Sigmoid colon (tissue), 7 donors: ENCODE measurements around the gene C5orf15. TPM values are rescaled to one million over a fixed set of nuclear protein-coding genes. Genes with fewer than 3 reads are reported as not detected.

Experiments
- DNase-seq: peaks from one replicate; pipeline ENCODE4 v3.0.0-alpha.2; 2019
- H3K27ac ChIP-seq, 4 donors: fragments of 200-600 bp; sonication (generic); one replicate each; pipeline ENCODE4 v1.5.1; 2016 to 2019; ENCODE audit warnings: mild to moderate bottlenecking in 1 of 4
- H3K27me3 ChIP-seq, 3 donors: fragments of 200-600 bp; sonication (generic); one replicate each; pipeline ENCODE4 v1.5.1; 2019; ENCODE audit warnings: mild to moderate bottlenecking in 1 of 3
- H3K36me3 ChIP-seq, 4 donors: fragments of 200-600 bp; sonication (generic); one replicate each; pipeline ENCODE4 v1.5.1; 2016 to 2019
- H3K4me1 ChIP-seq, 4 donors: fragments of 200-600 bp; sonication (generic); one replicate each; pipeline ENCODE4 v1.5.1; 2017 to 2019
- H3K4me3 ChIP-seq, 4 donors: fragments of 200-600 bp; sonication (generic); one replicate each; pipeline ENCODE4 v1.5.1; 2017 to 2019; ENCODE audit warnings: mild to moderate bottlenecking in 2 of 4, moderate library complexity in 1 of 4
- H3K9me3 ChIP-seq, 4 donors: fragments of 200-600 bp in 3 of 4; sonication (generic) in 3 of 4; one replicate each; pipeline versions ENCODE4 v1.5.1 to v1.6.1; 2013 to 2019
- EP300 ChIP-seq, 4 donors: sonication (generic); formaldehyde crosslinking; IDR thresholded peaks; one replicate each; pipeline ENCODE4 v1.6.1; 2017; ENCODE audit warnings: antibody characterized with exemption in 4 of 4
- POLR2A ChIP-seq, 2 donors: fragments of 450-650 bp; IDR thresholded peaks; one replicate each; pipeline ENCODE4 v1.6.1; 2016; ENCODE audit warnings: antibody characterized with exemption in 2 of 2, mild to moderate bottlenecking in 2 of 2, moderate library complexity in 2 of 2
- POLR2AphosphoS5 ChIP-seq, 4 donors: sonication (generic); formaldehyde crosslinking; IDR thresholded peaks; one replicate each; pipeline ENCODE4 v1.6.1; 2017; ENCODE audit warnings: antibody characterized with exemption in 4 of 4
- WGBS, 2 donors: extraction: QIAGEN DNeasy Blood & Tissue Kit; methylation state at CpG; one replicate each; pipeline ENCODE4 v1.1.7; 2013; 5-methylcytosine and 5-hydroxymethylcytosine counted together
- intact Hi-C: fragments of 100-400 bp; cut with DNase I; formaldehyde crosslinking; loops from one replicate; pipeline ENCODE4 v1.15.1; 2023
- polyA plus RNA-seq, 3 donors: library from polyadenylated mRNA; stranded (reverse); fragments of 200-250 nt; gene quantifications; one replicate each; pipeline ENCODE4 v1.2.3, GENCODE V29; 2013
- total RNA-seq, 4 donors: library from RNA; depleted of rRNA; stranded (reverse); fragments of >200 nt; gene quantifications; one replicate each; pipeline ENCODE4 v1.1.0, GENCODE V29; 2016
- TF ChIP-seq, protein P1 (sequence below), 4 experiments: fragments of 450-650 bp in 3 of 4; fragments of 200-600 bp in 1 of 4; IDR thresholded peaks; one replicate each; pipeline ENCODE4 v1.5.1; 2016 to 2019; ENCODE audit warnings: antibody characterized with exemption in 4 of 4, mild to moderate bottlenecking in 3 of 4, moderate library complexity in 2 of 4
- donor health status: healthy with polysubstance abuse.
- donor health status: Bipolar disorder and iron deficiency.
- donor health status: healthy.

Gene C5orf15
- total and polyA plus RNA-seq, 7 donors, result 6.6 to 38.5 (median 26.0) TPM

DNA sequence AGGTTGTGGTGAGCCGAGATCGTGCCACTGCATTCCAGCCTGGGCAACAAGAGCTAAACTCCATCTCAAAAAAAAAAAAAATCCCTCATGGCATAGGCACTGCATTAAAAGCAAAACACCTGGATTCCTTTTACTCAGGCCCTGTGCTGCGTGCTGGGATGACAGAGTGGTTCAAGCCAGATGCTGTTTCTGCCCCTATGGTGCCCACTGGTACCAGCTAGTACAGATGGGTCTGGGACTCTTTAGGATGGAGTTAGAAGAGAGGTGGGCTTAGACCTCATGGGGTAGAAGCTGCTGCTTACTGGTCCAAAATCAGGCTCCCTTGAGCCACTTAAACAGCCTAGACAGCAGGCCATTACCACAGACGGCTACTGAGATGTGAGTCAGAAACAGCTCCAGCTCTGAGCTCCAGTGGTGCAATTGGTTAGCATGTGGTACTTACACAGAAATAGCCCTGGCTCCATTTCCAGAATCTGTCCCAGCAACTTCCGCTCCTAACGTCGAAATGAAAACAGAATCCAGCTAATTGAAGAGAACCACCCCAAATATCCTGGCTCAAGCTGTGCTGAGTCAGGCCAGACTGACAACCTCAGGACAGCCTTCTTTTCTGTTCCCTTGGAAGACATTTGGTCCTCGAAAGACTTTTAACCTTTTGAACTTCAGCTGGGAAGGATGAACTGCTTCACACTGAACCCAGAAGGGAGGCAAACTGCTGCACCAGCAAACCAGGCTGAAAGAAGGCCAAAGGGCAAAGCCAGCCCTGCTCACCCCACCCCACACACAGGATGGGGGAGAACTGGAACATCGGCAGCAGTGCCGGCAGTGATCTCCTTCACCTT, 15.5 kb downstream of the C5orf15 start:
- WGBS, 2 donors, result 76 to 80% methylated on average over 10 of the region's 10 CpGs
- Histone ChIP-seq H3K27ac (peak overlapping the region; percentile 55 to 65 (median 61)), H3K4me3 (no peak overlapping the region), H3K4me1 (peaks cover 0 to 10% (median 7%) of the 10 kb centered on the region in 4 donors), H3K9me3 (no peaks in the 10 kb centered on the region), H3K36me3 (peaks cover 0 to 39% (median 19%) of the 10 kb centered on the region in 4 donors), H3K27me3 (no peaks in the 10 kb centered on the region)
- intact Hi-C loops, result no loop called here
- peak in 3 of 4 donors; percentile 40 to 68 (median 46) for TF ChIP-seq POLR2AphosphoS5 (IDR thresholded peaks at IDR 0.05)
- no peak for TF ChIP-seq POLR2A (IDR thresholded peaks at IDR 0.05)
- DNase-seq, result peak; percentile 87

DNA sequence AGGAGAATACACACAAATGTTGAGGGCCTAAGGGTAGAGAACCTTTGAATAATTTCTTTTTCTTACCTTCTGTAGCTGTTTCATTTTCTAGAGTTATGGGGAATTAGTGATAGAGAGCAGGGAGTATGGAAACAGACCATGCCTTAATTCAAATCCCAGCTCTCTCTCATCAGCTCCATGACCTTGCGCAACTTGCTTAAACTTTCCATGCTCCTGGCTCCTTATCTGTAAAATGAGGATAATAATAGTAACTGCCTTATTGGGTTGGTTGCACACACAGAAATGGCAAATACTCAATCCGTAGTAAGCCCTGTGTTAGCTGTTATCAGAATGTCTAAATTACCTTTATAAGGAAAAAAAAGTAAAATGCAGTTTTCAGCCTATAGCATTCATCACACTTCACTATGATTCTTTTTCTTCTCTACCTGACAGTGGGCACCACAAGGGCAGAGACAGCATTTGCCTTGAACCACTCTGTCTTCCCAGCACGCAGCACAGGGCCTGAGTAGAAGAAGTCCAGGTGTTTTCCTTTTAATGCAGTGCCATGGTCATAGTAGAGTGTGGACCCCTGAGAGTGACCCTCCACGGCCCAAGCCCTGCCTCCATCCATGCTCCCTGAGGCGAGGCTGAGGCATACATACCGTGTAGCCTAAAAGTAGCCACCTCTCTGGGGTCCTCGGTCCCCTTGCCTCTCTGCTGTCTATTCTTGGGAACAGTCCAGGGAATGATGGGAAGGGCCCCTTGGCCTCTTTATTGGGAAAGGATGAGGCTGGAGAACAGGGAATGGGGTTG, 17.4 kb downstream of the C5orf15 start:
- peaks cover 0 to 20% (median 5%) of the 10 kb centered on the region in 4 donors for H3K36me3 ChIP-seq
- peaks cover 0 to 18% (median 8%) of the 10 kb centered on the region in 4 donors for H3K4me1 ChIP-seq
- WGBS, 2 donors, result 91 to 93% methylated on average over 7 of the region's 7 CpGs
- TF ChIP-seq, protein P1, sequence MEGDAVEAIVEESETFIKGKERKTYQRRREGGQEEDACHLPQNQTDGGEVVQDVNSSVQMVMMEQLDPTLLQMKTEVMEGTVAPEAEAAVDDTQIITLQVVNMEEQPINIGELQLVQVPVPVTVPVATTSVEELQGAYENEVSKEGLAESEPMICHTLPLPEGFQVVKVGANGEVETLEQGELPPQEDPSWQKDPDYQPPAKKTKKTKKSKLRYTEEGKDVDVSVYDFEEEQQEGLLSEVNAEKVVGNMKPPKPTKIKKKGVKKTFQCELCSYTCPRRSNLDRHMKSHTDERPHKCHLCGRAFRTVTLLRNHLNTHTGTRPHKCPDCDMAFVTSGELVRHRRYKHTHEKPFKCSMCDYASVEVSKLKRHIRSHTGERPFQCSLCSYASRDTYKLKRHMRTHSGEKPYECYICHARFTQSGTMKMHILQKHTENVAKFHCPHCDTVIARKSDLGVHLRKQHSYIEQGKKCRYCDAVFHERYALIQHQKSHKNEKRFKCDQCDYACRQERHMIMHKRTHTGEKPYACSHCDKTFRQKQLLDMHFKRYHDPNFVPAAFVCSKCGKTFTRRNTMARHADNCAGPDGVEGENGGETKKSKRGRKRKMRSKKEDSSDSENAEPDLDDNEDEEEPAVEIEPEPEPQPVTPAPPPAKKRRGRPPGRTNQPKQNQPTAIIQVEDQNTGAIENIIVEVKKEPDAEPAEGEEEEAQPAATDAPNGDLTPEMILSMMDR (IDR thresholded peaks at IDR 0.05), result no peak
- TF ChIP-seq POLR2AphosphoS5 (IDR thresholded peaks at IDR 0.05), result no peak
- no peak for TF ChIP-seq EP300 (IDR thresholded peaks at IDR 0.05)
- no peak overlapping the region for H3K4me3 ChIP-seq
- H3K9me3 ChIP-seq, result no peaks in the 10 kb centered on the region
- intact Hi-C loops, result no loop called here
- no peak for DNase-seq
- no peaks in the 10 kb centered on the region for H3K27me3 ChIP-seq
- no peak overlapping the region for H3K27ac ChIP-seq

DNA sequence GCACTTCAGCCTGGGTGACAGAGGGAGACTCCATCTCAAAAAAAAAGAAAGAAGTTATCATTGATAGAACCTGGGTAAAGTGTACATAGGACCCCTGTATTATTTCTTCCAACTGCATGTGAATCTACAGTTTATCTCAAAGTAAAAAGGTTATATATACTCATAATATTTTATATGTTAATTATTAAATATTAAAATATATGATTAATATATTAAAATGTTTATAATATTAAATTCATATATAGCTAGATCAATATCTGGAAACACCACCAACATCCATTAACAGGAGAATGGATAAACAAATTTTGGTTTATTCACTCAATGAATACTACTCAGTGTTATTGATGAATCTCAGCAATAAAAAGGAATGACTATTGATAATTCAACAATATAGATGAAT, 19.7 kb downstream of the C5orf15 start:
- intact Hi-C loops, result no loop called here
- H3K4me1 ChIP-seq, result peaks cover 0 to 18% (median 8%) of the 10 kb centered on the region in 4 donors
- H3K27ac ChIP-seq, result no peak overlapping the region
- no peaks in the 10 kb centered on the region for H3K36me3 ChIP-seq
- DNase-seq, result no peak
- H3K27me3 ChIP-seq, result no peaks in the 10 kb centered on the region
- no peaks in the 10 kb centered on the region for H3K9me3 ChIP-seq
- H3K4me3 ChIP-seq, result no peak overlapping the region
- TF ChIP-seq, protein P1 (IDR thresholded peaks at IDR 0.05), result no peak
- TF ChIP-seq POLR2AphosphoS5 (IDR thresholded peaks at IDR 0.05) (no peak), EP300 (IDR thresholded peaks at IDR 0.05) (no peak), POLR2A (IDR thresholded peaks at IDR 0.05) (no peak)

DNA sequence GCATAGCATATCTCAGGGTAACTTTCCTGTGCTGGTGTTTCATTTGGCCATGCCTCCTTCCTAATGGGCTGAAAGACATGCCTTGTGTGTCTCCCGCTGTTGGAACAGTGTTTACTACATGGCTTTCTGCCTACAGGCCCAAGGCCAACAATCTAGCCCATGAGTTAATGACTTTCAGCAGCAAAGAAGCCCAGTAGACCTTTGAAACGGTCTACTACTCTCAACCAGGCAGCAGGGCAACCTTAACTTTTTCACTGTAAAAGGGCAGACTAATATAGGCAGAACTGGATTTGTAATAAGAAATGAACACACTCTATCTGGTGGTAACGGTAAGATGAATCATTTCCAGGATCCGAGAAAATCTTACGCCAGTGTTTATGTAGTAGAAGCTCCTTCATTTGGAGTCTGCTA, 21.0 kb downstream of the C5orf15 start:
- no peak for DNase-seq
- H3K36me3 ChIP-seq, result no peaks in the 10 kb centered on the region
- no peaks in the 10 kb centered on the region for H3K9me3 ChIP-seq
- TF ChIP-seq POLR2A (IDR thresholded peaks at IDR 0.05) (no peak), POLR2AphosphoS5 (IDR thresholded peaks at IDR 0.05) (no peak), EP300 (IDR thresholded peaks at IDR 0.05) (no peak)
- TF ChIP-seq, protein P1 (IDR thresholded peaks at IDR 0.05), result no peak
- no peak overlapping the region for H3K27ac ChIP-seq
- intact Hi-C loops, result no loop called here
- H3K4me1 ChIP-seq, result peaks cover 0 to 14% (median under 1%) of the 10 kb centered on the region in 4 donors
- 57 to 72% methylated on average over 5 of the region's 5 CpGs for WGBS, 2 donors
- H3K4me3 ChIP-seq, result no peak overlapping the region
- H3K27me3 ChIP-seq, result no peaks in the 10 kb centered on the region

DNA sequence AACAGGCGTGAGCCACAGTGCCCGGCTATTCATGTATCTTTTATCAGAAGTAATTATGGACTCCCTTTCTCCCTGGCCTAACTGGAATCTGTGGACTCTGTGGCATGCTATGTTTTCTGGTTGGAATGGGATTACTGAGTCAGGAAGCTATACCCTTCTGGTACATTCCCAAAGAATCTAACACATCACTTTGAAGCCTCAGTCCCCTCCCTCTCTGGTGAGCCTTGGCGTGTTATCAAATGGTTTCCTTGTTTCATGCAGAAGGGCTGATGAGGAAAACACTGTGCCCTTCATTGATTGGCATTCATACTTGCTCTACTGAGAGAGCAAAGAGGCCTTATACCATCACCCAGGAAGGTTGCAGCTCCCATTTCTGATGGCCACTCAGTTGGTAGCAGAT, 22.9 kb downstream of the C5orf15 start:
- no peak for DNase-seq
- 83 to 91% methylated on average over 3 of the region's 3 CpGs for WGBS, 2 donors
- no peak overlapping the region for H3K4me3 ChIP-seq
- TF ChIP-seq POLR2A (IDR thresholded peaks at IDR 0.05), result no peak
- TF ChIP-seq POLR2AphosphoS5 (IDR thresholded peaks at IDR 0.05), result no peak
- TF ChIP-seq EP300 (IDR thresholded peaks at IDR 0.05), result no peak
- intact Hi-C loops, result no loop called here
- H3K36me3 ChIP-seq, result no peaks in the 10 kb centered on the region
- peaks cover 0 to 9% (median 0%) of the 10 kb centered on the region in 4 donors for H3K4me1 ChIP-seq
- H3K9me3 ChIP-seq, result no peaks in the 10 kb centered on the region
- H3K27ac ChIP-seq, result no peak overlapping the region
- H3K27me3 ChIP-seq, result no peaks in the 10 kb centered on the region
